Esophagus squamous epithelium (tissue), 4 donors: Measurements from ENCODE around the gene ABHD6.

Experiments
- POLR2A ChIP-seq, 4 donors: fragments of 450-650 bp; IDR thresholded peaks; one replicate each; pipeline ENCODE4 v1.6.1; 2017; ENCODE audit warnings: antibody characterized with exemption in 4 of 4, mild to moderate bottlenecking in 4 of 4, moderate library complexity in 3 of 4
- TF ChIP-seq, protein P1 (sequence below), 6 experiments: fragments of 450-650 bp in 4 of 6; fragments of 200-600 bp in 2 of 6; sonication (generic) in 2 of 6; IDR thresholded peaks; one replicate each; pipeline ENCODE4 v1.5.1; 2016 to 2019; ENCODE audit warnings: antibody characterized with exemption in 6 of 6, mild to moderate bottlenecking in 4 of 6, moderate library complexity in 4 of 6

DNA sequence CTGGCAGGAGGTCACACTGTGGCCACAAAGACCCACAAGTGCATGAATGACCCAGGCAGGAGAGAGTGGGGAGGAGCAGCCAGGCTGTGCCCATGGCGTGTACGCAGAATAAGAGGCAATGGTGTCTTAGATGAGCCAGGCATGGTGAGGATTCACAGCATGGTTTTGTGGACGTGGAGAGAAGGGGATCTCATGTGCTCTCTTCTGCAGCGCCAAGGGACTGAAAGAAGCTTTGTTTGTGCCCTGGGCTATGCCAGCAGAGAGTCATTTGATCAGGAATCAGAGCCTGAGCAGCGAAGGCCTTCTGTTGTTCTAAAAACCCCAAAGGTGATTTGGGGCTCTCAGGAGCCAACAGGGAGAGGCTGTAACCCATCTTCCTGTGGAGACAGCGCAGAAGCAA, 49.8 kb downstream of the ABHD6 start:
- TF ChIP-seq, protein P1, sequence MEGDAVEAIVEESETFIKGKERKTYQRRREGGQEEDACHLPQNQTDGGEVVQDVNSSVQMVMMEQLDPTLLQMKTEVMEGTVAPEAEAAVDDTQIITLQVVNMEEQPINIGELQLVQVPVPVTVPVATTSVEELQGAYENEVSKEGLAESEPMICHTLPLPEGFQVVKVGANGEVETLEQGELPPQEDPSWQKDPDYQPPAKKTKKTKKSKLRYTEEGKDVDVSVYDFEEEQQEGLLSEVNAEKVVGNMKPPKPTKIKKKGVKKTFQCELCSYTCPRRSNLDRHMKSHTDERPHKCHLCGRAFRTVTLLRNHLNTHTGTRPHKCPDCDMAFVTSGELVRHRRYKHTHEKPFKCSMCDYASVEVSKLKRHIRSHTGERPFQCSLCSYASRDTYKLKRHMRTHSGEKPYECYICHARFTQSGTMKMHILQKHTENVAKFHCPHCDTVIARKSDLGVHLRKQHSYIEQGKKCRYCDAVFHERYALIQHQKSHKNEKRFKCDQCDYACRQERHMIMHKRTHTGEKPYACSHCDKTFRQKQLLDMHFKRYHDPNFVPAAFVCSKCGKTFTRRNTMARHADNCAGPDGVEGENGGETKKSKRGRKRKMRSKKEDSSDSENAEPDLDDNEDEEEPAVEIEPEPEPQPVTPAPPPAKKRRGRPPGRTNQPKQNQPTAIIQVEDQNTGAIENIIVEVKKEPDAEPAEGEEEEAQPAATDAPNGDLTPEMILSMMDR (IDR thresholded peaks at IDR 0.05) = no peak
- TF ChIP-seq POLR2A (IDR thresholded peaks at IDR 0.05) = no peak
